OCI-LY3 (cell line): ENCODE data around the gene ZNF597.

Experiments used
- H2AFZ ChIP-seq: fragments of 200-600, 300-600 bp; shearing (Covaris generic); 2 replicates; pipeline ENCODE4 v1.6.0; 2014; ENCODE audit warnings: antibody characterized with exemption, low read depth, low read length
- H3K27ac ChIP-seq: fragments of 200-600, 300-600 bp; sonication (generic); 2 replicates; pipeline ENCODE4 v1.5.1; 2014; ENCODE audit warnings: mild to moderate bottlenecking, low read length, moderate library complexity, mixed read lengths
- H3K27me3 ChIP-seq: fragments of 200-600, 300-600 bp; sonication (generic); 2 replicates; pipeline ENCODE4 v1.6.1; 2014; ENCODE audit warnings: low read depth, low read length, mixed read lengths
- H3K36me3 ChIP-seq: fragments of 200-600, 300-600 bp; sonication (generic); replicated peaks from 2 replicates; pipeline ENCODE3; 2014; ENCODE audit warnings: low read depth, low read length, mixed read lengths
- H3K4me1 ChIP-seq: fragments of 300-600, 200-600 bp; sonication (generic); 2 replicates; pipeline ENCODE4 v1.6.1; 2014; ENCODE audit warnings: low read length, mixed read lengths
- H3K4me2 ChIP-seq: fragments of 200-600, 300-600 bp; sonication (generic); 2 replicates; pipeline ENCODE4 v1.6.1; 2014; ENCODE audit warnings: low read length, mixed read lengths
- H3K4me3 ChIP-seq: fragments of 300-600, 200-600 bp; sonication (generic); 2 replicates; pipeline ENCODE4 v1.5.1; 2014; ENCODE audit warnings: antibody characterized with exemption, mild to moderate bottlenecking, low read length, moderate library complexity
- H3K79me2 ChIP-seq: fragments of 300-600, 200-600 bp; shearing (Covaris generic); 2 replicates; pipeline ENCODE4 v1.6.1; 2014; ENCODE audit warnings: mild to moderate bottlenecking, low read length, mixed read lengths
- H3K9ac ChIP-seq: fragments of 300-600, 200-600 bp; shearing (Covaris generic); 2 replicates; pipeline ENCODE4 v1.6.0; 2014; ENCODE audit warnings: mild to moderate bottlenecking, low read length, moderate library complexity
- H3K9me3 ChIP-seq: fragments of 200-600, 300-600 bp; shearing (Covaris generic); 2 replicates; pipeline ENCODE4 v1.6.1; 2014; ENCODE audit warnings: low read length, mixed read lengths; ENCODE audit not compliant: insufficient read depth
- H4K20me1 ChIP-seq: fragments of 200-600, 300-600 bp; sonication (generic); 2 replicates; pipeline ENCODE4 v1.6.1; 2016; ENCODE audit warnings: low read length, mixed read lengths; ENCODE audit not compliant: insufficient read depth
- EZH2phosphoT487 ChIP-seq: fragments of 200-600 bp; shearing (Covaris generic); IDR thresholded peaks from 2 replicates; pipeline ENCODE4 v1.6.1; 2018; ENCODE audit warnings: antibody characterized with exemption, mixed run types, low read depth
- TF ChIP-seq, protein P1 (sequence below): fragments of 200-600, 300-600 bp; sonication (generic); IDR thresholded peaks from 2 replicates; pipeline ENCODE4 v1.5.1; 2014; ENCODE audit warnings: antibody characterized with exemption, low read length, low read depth

ZNF597 gene

DNA sequence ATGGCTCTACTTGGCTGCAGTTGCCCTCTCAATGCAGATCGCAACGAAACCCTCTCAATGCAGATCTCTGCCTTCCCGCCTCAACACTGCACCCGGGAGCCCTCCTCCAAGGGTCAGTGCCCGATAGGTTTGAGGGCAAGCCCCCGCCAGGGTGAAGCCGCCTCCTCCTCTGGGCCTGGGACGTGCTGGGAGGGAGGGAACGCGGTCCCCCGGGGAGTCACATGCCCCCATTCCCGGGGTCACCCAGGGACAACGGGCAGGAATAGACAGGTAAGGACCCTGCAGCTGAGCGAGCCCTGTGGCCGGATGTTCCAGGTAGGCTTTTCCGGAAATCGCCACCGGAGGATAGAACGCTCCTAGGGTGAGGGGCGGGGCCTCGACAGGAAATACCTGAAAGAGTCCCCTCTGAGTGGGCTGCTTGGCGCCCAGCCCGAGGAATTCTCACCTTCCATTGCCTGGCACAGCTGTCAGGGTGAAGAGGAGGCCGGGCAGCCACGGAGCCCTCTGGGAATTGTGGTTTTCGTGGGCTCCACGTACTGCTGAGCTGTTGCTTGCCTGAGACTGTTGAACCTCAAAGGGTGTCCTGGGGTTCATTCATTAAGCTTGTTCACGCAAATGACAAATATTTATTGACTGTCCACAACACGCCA lies 29.4 kb downstream of the ZNF597 start:
- TF ChIP-seq EZH2phosphoT487, result no peak
- TF ChIP-seq, protein P1, sequence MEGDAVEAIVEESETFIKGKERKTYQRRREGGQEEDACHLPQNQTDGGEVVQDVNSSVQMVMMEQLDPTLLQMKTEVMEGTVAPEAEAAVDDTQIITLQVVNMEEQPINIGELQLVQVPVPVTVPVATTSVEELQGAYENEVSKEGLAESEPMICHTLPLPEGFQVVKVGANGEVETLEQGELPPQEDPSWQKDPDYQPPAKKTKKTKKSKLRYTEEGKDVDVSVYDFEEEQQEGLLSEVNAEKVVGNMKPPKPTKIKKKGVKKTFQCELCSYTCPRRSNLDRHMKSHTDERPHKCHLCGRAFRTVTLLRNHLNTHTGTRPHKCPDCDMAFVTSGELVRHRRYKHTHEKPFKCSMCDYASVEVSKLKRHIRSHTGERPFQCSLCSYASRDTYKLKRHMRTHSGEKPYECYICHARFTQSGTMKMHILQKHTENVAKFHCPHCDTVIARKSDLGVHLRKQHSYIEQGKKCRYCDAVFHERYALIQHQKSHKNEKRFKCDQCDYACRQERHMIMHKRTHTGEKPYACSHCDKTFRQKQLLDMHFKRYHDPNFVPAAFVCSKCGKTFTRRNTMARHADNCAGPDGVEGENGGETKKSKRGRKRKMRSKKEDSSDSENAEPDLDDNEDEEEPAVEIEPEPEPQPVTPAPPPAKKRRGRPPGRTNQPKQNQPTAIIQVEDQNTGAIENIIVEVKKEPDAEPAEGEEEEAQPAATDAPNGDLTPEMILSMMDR, result no peak
- Histone ChIP-seq H4K20me1 (no peaks in the 10 kb centered on the region), H3K27me3 (no peaks in the 10 kb centered on the region), H3K4me3 (no peak overlapping the region), H3K9me3 (peaks cover 12% of the 10 kb centered on the region), H3K36me3 (peaks cover 30% of the 10 kb centered on the region), H3K9ac (no peak overlapping the region), H3K27ac (no peak overlapping the region), H3K4me1 (no peaks in the 10 kb centered on the region), H2AFZ (no peak overlapping the region), H3K79me2 (no peaks in the 10 kb centered on the region), H3K4me2 (no peak overlapping the region)

DNA sequence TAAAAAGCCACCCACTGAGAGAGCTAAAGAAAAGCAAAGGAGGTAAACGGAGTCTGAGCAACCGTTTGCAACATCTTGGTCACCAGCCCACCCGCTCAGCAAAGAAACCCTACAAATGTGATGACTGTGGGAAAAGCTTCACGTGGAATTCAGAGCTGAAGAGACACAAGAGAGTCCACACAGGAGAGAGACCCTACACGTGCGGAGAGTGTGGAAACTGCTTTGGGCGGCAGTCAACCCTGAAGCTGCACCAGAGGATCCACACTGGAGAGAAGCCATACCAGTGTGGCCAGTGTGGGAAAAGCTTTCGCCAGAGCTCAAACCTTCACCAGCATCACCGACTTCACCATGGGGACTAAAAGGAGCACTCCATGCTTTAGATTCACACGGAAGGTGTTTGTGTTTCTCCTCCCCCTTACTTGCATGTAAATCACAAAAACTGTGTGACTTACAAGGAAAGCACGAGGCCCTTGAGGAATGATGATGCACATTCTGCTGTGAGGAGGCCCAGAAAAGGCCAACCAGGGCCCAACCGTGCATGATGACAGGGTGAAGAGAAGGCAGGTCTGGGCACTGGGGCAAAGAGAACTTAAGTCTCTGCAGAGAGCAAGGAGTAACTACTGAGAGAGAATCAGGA lies 34.6 kb downstream of the ZNF597 start:
- no peak overlapping the region for H3K4me2 ChIP-seq
- no peaks in the 10 kb centered on the region for H4K20me1 ChIP-seq
- no peak overlapping the region for H3K4me3 ChIP-seq
- no peak overlapping the region for H3K9ac ChIP-seq
- H3K9me3 ChIP-seq, result peaks cover 35% of the 10 kb centered on the region
- H3K79me2 ChIP-seq, result no peaks in the 10 kb centered on the region
- H3K4me1 ChIP-seq, result no peaks in the 10 kb centered on the region
- H3K27ac ChIP-seq, result no peak overlapping the region
- H3K27me3 ChIP-seq, result no peaks in the 10 kb centered on the region
- peaks cover 78% of the 10 kb centered on the region for H3K36me3 ChIP-seq
- TF ChIP-seq EZH2phosphoT487, result no peak
- TF ChIP-seq, protein P1, result no peak
- H2AFZ ChIP-seq, result no peak overlapping the region

DNA sequence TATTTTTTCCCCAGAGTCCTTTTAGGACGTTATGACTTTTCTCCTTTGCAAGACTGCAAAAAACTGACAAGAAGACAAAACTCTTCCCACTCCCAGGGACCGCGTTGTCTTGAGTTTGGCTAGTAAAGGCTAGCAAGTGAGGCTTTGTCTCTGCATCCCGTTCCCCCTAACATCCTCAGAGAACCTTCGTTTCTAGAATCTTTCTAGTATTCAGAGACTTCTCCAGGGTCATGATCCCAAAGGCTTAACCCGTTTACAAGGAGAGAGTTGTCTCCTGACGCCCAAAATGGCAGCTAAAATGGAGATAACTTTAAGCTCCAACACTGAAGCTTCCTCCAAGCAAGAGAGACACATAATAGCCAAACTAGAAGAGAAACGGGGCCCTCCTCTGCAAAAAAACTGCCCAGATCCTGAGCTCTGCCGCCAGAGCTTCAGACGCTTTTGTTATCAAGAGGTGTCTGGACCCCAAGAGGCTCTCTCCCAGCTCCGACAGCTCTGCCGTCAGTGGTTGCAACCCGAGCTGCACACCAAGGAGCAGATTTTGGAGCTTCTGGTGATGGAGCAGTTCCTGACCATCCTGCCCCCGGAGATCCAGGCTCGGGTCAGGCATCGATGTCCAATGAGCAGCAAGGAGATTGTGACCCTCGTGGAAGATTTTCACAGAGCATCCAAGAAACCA lies 41.4 kb downstream of the ZNF597 start:
- no peak overlapping the region for H3K27ac ChIP-seq
- peak overlapping the region; percentile 72 for H3K4me2 ChIP-seq
- no peaks in the 10 kb centered on the region for H3K27me3 ChIP-seq
- peaks cover 48% of the 10 kb centered on the region for H3K79me2 ChIP-seq
- H4K20me1 ChIP-seq, result no peaks in the 10 kb centered on the region
- TF ChIP-seq, protein P1, result no peak
- TF ChIP-seq EZH2phosphoT487, result no peak
- H2AFZ ChIP-seq, result no peak overlapping the region
- H3K9ac ChIP-seq, result peak overlapping the region; percentile 60
- H3K4me3 ChIP-seq, result peak overlapping the region; percentile 81
- peaks cover 8% of the 10 kb centered on the region for H3K4me1 ChIP-seq
- H3K9me3 ChIP-seq, result peaks cover 15% of the 10 kb centered on the region; the same call in 1 of the 2 replicates
- H3K36me3 ChIP-seq, result peaks cover 60% of the 10 kb centered on the region
